ENCODE results near the gene DLGAP4.

- TF ChIP-seq CTCF (IDR thresholded peaks at IDR 0.05), result no peak
- TF ChIP-seq POLR2A (IDR thresholded peaks at IDR 0.05), result no peak
- no peak for TF ChIP-seq POLR2AphosphoS5 (IDR thresholded peaks at IDR 0.05; ENCODE audit: insufficient read depth in 1 of 2, low read depth in 1 of 2)
These were observed 259.4 kb downstream of the DLGAP4 start for GRCh38 chr20:36565520-36565919.
